ENCODE results near the gene FBN1. TPM values are rescaled to one million over a fixed set of nuclear protein-coding genes. Genes with fewer than 3 reads are reported as not detected.

The FBN1 gene
- total and polyA plus RNA-seq, 8 donors: 4.7 to 384 (median 42.6) TPM

DNA sequence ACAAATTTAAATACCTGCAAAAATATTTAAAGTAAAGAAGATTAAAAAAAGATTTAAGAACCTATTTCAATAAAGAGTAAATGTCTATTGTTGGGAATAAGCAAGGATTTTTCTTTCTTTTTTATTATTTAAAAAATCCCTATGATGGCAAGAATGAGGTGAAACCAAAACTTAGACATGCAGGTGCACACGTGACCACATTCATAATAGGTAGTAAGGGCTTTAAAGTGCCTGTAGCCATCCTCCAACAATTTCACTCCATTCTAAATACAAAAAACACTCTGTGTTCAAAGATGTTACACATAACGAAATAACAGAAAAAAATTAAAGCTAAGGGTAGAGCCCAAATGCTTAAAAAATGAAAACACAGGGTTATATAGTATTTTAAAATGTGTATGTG is 74.0 kb downstream of the FBN1 start:
- Histone ChIP-seq H3K36me3 (peaks cover 0 to 3% (median 0%) of the 10 kb centered on the region in 4 donors), H3K9me3 (no peaks in the 10 kb centered on the region), H3K4me3 (no peak overlapping the region), H3K4me1 (peaks cover 0 to 18% (median 4%) of the 10 kb centered on the region in 4 donors), H3K27ac (no peak overlapping the region), H3K27me3 (no peaks in the 10 kb centered on the region)
- intact Hi-C loops (cut with DNase I; ENCODE audit: low total_unique reads): no loop called here
- no peak for DNase-seq
- no peak for TF ChIP-seq POLR2AphosphoS5 (IDR thresholded peaks at IDR 0.05)
- TF ChIP-seq POLR2A (IDR thresholded peaks at IDR 0.05): no peak
- TF ChIP-seq, protein P1, sequence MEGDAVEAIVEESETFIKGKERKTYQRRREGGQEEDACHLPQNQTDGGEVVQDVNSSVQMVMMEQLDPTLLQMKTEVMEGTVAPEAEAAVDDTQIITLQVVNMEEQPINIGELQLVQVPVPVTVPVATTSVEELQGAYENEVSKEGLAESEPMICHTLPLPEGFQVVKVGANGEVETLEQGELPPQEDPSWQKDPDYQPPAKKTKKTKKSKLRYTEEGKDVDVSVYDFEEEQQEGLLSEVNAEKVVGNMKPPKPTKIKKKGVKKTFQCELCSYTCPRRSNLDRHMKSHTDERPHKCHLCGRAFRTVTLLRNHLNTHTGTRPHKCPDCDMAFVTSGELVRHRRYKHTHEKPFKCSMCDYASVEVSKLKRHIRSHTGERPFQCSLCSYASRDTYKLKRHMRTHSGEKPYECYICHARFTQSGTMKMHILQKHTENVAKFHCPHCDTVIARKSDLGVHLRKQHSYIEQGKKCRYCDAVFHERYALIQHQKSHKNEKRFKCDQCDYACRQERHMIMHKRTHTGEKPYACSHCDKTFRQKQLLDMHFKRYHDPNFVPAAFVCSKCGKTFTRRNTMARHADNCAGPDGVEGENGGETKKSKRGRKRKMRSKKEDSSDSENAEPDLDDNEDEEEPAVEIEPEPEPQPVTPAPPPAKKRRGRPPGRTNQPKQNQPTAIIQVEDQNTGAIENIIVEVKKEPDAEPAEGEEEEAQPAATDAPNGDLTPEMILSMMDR (IDR thresholded peaks at IDR 0.05): no peak
- TF ChIP-seq EP300 (IDR thresholded peaks at IDR 0.05): no peak
- 82 to 97% (median 88%) methylated on average over 2 of the region's 2 CpGs for WGBS, 5 donors

GRCh38 chr15:48570822-48571221 is 74.7 kb downstream of the FBN1 start:
- H3K36me3 ChIP-seq: no peaks in the 10 kb centered on the region
- H3K9me3 ChIP-seq: no peaks in the 10 kb centered on the region
- WGBS, 5 donors: 11 to 61% (median 43%) methylated on average over 1 of the region's 1 CpG
- no peak for DNase-seq
- no peak overlapping the region for H3K4me3 ChIP-seq
- H3K27me3 ChIP-seq: no peaks in the 10 kb centered on the region
- peaks cover 0 to 25% (median 11%) of the 10 kb centered on the region in 4 donors for H3K4me1 ChIP-seq
- TF ChIP-seq EP300 (IDR thresholded peaks at IDR 0.05) (no peak), POLR2A (IDR thresholded peaks at IDR 0.05) (no peak), POLR2AphosphoS5 (IDR thresholded peaks at IDR 0.05) (no peak)
- TF ChIP-seq, protein P1 (IDR thresholded peaks at IDR 0.05): no peak
- intact Hi-C loops (cut with DNase I; ENCODE audit: low total_unique reads): no loop called here
- H3K27ac ChIP-seq: no peak overlapping the region

GRCh38 chr15:48569591-48570302 is 75.8 kb downstream of the FBN1 start:
- Histone ChIP-seq H3K36me3 (no peaks in the 10 kb centered on the region), H3K27ac (no peak overlapping the region), H3K27me3 (no peaks in the 10 kb centered on the region), H3K4me1 (peaks cover 0 to 31% (median 14%) of the 10 kb centered on the region in 4 donors), H3K9me3 (no peaks in the 10 kb centered on the region), H3K4me3 (no peak overlapping the region)
- whole genome bisulfite sequencing, 5 donors: 55 to 76% (median 60%) methylated on average over 3 of the region's 3 CpGs
- intact Hi-C loops (cut with DNase I; ENCODE audit: low total_unique reads): no loop called here
- no peak for DNase-seq
- TF ChIP-seq POLR2AphosphoS5 (IDR thresholded peaks at IDR 0.05) (no peak), EP300 (IDR thresholded peaks at IDR 0.05) (no peak), POLR2A (IDR thresholded peaks at IDR 0.05) (no peak)
- TF ChIP-seq, protein P1 (IDR thresholded peaks at IDR 0.05): no peak

- H3K9me3 ChIP-seq: no peaks in the 10 kb centered on the region
- peak in 1 of 2 donors; percentile 23 for DNase-seq
- H3K4me1 ChIP-seq: peaks cover 0 to 31% (median 14%) of the 10 kb centered on the region in 4 donors
- peak overlapping the region in 1 of 5 donors; percentile 18 for H3K27ac ChIP-seq
- H3K4me3 ChIP-seq: no peak overlapping the region
- no peaks in the 10 kb centered on the region for H3K27me3 ChIP-seq
- TF ChIP-seq, protein P1 (IDR thresholded peaks at IDR 0.05): no peak
- TF ChIP-seq POLR2AphosphoS5 (IDR thresholded peaks at IDR 0.05) (no peak), POLR2A (IDR thresholded peaks at IDR 0.05) (no peak), EP300 (IDR thresholded peaks at IDR 0.05) (no peak)
- intact Hi-C loops (cut with DNase I; ENCODE audit: low total_unique reads): no loop called here
- H3K36me3 ChIP-seq: no peaks in the 10 kb centered on the region
- 70 to 90% (median 80%) methylated on average over 4 of the region's 4 CpGs for WGBS, 5 donors
These were observed 78.8 kb downstream of the FBN1 start for GRCh38 chr15:48566668-48567067.
